ENCODE results near the gene NDUFS6.
"Not testable (repeated sequence)": the region's sequence is repeated elsewhere in the genome, so short reads cannot be mapped to it uniquely, and the experiment has no call there.

Gene NDUFS6

DNA sequence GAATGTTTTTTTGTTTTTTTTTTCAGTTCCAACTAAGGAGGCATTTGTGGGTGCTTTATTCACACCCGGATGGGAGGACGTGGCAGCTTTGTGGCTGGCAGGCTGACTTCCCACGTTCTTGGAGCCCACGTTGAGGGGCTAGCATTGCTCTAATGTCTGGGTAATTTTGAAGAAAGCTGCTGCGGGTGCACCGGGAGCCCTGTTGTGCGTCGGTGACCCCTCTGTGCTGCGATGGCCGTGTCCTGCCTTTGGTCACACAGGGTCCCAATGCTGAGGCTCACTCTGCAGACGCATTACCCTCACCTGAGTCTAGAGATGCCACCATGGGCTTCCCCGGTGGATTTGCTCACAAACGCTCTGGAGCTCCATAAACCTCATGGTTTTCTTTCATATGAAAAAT, 34.2 kb downstream of the NDUFS6 start:
- DNase-seq: no peak

DNA sequence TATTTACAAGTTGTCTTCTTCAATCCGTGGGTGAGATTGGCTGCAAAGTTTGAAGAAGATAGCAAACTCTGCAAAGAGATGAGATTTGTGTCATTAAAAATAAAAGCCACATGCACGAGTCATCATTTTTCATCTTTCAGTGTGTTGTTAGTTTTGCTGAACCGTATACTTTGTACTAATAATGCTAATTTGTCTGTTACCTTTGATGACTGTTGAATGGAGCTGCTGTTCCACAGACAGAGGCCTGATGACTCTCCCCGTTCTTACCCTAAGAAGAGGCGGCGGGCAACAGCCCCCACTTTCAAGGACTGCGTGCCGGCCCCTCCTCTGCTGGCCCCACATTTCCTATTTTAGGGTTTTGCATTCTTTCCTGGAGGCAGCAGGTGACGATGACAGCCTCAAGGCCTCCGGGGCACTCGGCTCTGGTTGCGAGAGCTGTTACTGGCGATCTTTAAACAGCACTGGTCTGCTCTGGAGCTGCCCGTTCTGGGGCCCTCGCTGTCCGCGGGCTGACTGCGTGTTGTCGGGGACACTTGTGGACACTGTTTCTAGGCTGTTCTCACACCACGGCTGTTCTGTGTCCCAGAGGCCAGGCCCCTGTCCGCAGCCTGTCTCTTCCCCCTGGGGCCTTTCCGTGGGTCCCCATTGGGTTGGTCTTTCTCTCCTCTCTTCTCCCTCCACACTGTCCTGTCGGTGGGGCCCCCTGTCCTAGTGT, 35.1 kb downstream of the NDUFS6 start:
- no peak for DNase-seq

DNA sequence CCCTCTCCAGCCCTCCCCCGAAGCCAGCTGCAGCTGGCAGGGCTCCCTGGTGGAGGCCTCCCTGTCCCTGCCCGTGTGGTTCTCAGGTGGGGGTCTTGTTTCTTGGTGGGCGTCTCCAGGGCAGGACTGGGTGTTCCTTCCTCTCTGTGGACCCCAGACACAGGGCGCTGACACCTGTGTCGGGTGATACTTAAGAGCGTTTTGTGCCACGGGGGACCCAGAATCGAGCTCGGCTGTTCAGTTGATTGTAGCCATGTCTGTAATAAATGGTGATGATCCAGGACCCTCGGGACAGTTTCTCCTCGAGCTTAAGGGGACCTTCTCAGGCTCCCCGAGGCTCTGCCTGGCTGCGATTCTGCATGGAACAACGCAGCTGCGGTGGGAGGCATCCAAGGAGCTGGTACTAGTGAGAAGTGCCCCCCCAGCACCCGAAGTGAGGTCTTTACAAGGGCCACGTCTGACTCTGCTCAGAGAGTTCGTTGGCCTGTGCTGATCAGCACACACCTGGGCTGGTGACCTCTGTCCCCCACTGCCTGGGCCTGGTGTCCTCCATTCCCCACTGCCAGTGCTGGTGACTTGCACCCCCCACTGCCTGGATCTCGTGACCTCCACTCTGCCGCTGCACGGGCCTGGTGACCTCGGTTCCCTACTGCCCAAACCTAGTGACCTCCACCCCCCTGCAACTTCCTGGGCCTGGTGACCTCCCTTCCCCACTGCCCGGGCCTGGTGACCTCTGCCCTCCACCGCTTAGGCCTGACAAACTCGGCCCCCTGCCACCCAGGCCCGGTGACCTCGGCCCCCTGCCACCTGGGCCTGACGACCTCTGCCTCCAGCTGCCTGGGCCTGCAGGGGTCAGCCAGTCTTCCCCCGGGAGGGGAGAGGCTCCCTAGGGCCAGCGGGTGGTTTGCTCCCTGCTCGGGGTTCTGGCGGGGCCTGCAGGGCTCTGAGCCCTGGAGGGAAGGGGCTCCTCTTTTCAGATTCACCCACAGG, 36.0 kb downstream of the NDUFS6 start:
- no peak for DNase-seq

DNA sequence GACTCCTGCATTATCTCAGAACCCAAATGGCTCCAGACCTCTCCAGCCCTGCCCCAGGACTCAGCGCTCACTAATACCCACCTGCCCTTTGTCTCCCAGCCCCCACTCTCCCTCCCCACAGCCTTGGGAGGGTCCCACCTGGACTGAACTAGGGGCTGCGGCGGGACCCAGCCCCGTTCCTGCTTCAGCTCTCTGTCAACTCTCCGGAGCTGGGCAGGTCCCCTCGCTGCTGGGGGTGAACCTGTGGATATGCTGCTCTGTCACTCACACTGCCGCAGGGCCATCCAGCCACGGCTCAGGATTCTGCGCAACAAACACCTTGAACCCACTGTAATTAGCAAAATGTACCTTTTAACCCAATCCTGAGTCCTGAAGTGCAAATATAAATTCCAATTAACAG, 36.8 kb downstream of the NDUFS6 start:
- DNase-seq: no peak

DNA sequence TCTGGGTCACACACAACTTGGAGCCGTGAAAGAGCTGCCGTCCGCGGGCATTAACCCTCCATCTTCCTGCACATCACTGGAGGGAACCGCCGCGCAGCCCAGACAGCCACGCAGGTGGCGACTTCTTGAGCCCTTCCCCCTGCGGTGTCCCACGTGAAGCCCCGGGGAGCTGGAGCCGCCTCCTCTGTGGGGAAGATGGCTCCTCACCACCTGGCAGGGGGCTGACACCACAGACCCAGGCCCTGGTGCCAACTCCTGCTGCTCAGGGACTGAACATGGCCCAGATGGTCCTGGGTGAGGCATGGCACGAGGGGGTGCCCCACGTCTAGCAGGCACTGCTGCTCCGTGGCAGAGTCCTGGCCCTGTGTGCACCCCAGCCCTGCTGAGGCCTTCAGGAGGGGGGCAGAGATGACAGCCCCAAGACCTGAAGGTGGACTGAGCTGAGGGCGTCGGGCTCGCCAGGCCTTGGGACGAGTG, 38.9 kb downstream of the NDUFS6 start:
- DNase-seq: no peak

DNA sequence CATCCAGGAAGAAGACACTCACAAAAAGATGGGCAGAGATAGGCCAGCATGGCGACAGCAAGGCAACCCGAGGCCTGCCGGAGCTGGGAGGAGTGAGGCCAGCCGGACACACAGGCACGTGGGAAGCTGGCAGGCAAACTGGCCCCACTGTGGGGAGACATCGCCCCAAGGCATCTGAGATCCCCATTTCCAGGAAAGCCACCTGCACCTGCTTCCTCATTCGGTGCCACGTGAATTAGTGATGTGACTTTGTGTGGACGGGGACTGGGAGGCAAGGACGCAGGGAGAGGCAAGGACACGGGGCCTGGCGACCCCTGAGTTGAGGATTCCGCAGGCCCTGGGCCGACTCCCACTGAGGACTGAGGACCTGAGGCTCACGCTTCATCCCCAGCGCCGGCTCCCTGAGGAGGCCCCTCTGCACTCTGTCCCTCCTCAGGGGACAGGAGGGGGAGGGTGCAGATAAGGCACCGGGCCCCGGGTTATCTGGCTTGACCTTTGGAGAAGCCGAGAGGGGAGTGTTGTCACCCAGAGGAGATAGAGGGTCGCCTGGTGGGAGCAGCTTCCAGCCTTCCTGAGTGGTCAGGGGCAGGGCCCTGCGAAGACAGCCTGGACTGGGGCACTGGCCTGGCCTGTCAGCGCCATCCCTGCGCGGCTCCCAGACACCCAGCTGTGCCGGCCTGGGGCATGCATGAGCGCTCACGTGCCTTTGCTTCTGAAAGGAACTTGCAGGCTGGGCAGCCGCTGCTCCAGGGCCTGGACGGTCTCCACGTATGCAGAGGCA, 39.7 kb downstream of the NDUFS6 start:
- no peak for DNase-seq

DNA sequence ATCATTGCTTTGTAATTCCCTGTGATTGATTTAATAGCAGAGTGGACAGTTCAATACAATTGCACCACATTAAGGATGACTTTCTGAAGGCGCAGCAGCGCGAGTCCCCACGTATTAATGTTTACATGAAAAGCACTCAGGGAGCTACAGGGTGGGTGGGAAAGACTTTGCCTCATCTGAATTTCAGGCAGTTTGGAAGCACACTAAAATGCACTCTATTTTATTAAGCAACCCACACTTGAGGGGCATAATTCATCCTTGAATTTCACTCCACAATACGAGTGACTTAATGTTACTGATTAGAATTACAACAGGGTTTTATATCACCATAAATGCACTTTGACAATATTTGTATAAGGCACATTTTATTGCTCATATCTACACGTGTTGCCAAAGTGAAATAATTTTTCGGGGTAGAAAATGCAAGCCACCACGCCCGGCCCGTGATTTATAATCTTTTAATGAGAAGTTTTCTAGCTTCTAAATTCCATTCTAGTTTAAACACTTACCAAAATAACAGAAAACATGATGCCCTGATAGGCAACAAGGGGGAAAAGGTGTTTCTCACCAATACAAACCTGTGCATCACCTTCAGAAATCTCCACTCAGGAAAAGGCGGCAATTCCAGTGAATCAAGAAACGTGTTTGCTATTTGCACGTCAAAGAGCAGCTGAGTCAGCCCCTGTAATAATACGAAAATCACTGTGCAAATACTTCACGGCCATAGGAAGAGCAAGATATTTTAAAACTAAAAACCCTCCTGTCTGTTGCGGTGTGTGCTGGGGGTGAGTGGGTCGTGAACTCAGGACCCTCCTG, 41.0 kb downstream of the NDUFS6 start:
- DNase-seq: no peak

DNA sequence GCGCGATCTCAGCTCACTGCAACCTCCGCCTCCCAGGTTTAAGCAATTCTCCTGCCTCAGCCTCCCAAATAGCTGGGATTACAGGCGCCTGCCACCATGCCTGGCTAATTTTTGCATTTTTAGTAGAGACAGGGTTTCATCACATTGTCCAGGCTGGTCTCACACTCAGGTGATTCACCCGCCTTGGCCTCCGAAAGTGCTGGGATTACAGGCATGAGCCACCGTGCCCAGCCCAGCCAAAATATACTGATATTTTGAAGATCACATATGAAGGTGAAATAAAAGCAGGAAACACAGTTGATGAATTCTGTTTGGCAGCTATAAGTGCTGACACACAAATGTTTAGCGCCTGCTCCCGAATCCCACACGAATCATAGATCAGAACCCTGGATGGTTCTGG, 42.6 kb downstream of the NDUFS6 start:
- not testable (repeated sequence) for DNase-seq

DNA sequence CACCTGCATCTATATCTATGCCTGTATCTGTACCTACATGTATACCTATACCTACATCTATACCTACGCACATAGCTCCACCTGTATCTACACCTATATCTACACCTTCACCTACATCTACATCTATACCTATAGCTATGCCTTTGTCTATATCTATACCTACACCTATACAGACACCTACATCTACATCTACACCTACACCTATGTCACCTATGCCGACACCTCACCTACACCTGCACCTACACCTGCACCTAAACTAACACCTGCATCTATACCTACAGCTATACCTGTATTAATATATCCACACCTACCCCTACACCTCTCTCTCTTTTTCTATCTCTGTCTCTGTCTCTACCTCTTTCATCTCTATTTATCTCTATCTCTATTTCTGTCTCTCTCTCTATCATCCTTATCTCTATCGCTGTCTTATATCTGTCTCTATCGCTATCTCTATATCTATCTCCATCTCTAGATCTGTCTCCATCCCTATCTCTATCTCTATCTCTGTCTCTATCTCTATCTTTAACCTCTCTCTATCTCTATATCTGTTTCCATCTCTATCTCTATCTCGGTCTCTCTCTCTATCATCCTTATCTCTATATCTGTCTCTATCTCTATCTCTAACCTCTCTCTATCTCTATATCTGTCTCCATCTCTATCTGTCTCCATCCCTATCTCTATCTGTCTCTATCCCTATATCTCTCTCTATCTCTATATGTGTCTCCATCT, 43.7 kb downstream of the NDUFS6 start:
- DNase-seq: no peak

DNA sequence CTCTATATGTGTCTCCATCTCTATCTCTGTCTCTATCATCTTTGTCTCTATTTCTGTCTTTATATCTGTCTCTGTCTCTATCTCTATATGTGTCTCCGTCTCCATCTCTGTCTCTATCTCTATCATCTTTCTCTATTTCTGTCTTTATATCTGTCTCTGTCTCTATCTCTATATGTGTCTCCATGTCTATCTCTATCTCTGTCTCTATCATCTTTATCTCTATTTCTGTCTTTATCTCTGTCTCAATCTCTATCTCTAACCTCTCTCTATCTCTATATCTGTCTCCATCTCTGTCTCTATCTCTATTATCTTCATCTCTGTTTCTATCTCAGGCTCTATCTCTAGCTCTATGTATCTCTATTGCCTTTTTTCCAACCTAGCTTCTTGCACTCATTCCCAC, 44.5 kb downstream of the NDUFS6 start:
- no peak for DNase-seq

DNA sequence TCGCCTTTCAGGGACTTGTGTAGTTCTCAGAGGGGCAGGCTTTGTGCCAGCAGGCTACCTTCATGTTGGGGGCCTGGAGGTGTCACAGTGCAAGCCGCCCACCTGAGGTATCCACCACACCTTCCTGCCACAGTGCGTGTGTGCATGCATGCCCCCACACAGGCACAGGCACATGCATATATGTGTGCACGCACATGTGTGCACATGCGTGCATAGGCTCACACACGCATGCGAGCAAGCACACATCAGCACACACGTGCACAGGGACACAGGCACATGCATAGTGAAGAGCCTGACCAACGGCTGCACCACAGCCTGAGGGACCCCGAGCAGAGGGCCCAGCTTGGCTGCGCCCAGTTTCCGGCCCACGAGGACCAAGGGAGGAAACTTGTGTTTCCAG, 45.4 kb downstream of the NDUFS6 start:
- no peak for DNase-seq

DNA sequence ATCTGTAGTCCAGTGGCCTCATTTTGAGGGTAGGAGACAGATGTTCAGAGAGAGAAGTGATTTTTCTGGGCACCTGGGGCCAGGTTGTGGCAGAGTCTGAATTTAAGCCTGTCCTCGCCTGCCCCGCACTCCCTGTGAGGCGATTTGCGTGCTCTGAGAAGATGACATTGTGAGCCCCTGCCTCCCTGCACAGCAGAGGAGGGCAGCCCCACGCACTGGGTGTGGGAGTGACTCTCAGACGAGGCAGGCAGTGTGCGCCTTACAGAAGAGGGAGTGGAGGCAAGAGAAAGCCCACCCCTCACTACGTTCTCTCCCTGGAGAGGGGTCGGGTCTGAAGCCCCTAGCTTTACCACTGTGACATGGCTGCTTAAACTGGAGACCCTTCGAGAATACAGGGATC, 45.8 kb downstream of the NDUFS6 start:
- DNase-seq: no peak

DNA sequence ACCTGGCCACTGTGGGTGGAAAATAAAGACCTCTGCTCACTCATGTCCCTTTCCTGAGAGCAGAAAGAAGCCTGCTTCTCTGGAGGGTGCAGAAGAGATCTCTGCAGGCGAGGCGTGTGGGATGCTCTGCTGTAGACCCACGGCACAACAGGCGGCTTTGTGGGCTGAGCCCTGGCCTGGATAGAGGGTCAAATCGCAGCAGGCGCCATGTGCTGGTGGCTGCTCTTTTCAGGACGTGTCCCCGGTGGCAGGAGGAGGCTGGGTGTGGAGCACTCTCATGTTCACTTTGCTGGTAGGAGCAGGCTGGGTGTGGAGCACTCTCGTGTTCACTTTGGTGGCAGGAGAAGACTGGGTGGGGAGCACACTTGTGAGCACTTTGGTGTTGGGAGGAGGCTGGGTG, 46.4 kb downstream of the NDUFS6 start:
- no peak for DNase-seq

DNA sequence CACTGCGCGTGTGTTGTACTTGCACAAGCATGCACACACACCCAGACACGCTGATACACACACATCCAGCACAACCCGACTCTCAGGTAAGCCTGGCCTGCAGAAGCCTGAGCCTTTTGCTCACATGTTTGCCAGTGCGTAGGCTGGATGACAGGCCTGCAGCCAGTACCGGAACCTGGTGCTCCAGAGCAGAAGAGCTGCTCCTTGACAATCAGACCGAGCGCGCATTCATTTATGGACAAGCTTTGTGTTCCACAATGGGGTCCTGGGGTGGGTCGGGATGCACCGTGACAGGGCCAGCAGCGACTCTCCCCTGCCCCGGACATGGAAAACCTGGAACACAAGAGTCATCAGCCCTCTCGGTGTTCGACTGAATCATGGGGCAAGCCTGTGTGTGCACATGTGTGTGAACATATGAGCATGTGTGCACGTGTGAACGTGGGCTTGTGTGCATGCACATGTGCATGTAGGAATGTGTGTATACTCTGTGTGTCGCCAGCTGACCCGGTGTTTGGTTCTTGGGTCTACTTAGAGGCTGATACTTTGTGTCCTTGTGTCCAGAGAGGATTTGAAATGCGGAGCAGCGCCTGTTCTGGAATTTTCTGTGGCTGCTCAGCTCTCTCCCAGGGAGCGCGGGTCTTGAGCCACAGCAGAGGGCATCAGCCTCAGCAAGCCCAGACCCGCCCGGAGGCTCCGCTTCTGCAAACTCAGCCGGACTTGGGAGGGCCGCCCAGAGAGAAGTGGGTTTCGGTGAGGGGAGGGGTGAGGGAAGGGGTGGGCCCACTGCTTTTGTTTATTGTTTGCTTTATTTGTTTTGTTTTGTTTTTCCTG, 49.3 kb downstream of the NDUFS6 start:
- DNase-seq: no peak

DNA sequence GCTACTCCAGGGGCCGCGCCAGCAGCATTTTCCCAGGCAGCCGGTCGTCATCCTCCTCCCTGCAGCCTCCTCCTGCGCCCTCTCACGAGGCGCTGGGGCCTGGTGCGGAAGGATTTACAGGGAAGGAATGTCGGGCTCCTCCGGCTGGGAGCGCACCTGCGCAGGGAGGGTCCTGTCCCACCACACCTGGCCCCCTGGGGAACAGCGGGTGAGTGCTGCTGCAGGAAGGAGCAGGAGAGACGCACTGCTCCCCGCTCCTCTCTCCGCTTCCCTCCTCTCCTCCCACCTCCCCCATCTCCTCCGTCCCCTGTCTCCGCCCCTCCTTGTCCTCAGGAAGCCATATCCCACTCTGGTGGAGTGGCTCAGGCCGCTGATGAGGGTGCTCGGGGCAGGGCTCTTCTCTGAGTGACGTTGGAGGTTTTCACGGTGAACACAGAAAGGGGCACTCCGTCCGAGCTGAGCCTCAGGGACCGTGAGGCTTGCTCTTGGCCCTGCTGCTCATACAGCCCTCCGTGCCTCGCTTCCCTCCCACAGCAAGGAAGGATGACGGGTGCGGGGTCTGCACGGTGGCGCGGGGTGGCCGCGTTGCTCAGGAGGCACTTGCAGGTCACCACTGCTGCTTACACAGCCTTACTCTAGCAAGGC, 50.2 kb downstream of the NDUFS6 start:
- no peak for DNase-seq

DNA sequence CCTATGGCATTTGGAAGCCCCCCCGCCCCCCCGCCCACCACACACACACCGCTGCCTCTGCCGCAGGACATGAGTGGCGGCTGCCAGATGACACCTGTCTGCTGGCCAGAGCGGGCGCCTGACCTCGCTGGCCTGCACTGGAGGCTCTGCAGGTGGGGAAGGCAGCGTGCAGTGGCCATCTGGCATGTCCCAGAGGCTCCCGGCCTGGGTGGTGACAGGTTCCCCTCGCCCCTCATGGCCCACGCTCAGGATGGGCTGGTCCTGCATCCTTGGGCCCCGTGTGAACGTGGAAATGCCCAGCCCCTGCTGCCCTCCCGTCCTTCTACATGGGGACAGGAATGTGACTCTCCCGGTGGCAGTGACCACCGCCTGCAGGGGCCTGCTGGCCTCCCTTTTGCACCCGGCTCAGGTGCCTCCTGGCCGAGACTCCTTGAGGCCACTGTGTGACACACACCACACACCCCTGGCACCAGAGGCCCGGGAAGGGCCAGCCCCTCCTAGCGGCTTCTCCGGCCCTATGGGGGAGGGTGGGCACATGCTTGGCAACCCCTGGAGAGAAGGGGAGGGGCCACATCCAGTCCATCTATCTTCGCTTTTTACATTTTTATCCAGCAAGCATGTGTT, 51.2 kb downstream of the NDUFS6 start:
- no peak for DNase-seq

DNA sequence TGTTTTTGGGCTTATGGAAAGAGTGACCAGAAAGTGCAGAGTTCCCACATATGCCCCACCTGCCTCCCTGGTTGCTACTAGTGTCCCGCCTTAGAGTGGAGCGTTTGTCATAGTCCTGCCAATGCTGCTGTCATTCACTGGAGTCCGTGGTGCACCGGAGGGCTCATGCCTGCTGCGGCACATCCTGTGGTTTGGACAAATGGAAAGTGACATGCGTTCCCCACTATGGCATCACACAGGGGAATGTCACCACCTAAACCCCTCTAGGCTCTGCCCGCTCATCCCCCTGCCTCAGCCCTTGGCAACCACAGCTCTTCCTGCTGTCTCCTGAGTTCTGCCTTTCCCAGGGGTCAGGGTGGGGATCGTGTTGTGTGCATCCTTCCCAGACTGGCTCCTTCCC, 52.3 kb downstream of the NDUFS6 start:
- DNase-seq: no peak

DNA sequence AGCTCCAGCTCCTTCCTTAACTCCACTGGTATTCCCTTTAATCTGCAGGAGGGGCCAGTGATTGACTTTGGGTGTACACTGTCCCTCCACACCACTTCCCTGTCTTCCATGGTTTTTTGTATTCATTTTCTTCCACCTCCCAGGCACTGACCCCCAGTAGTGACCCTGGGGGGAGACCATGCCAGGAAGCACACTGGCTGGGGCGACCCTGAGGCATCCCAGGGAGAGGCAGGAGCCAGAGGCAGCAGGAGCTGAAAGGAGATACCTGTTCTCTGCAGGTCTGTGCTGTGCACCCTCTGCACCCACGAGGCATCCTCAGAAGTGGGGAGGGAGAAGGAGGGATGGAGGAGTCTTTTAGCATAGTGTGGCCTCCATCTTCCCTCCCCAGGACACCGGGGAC, 53.9 kb downstream of the NDUFS6 start:
- DNase-seq: no peak

DNA sequence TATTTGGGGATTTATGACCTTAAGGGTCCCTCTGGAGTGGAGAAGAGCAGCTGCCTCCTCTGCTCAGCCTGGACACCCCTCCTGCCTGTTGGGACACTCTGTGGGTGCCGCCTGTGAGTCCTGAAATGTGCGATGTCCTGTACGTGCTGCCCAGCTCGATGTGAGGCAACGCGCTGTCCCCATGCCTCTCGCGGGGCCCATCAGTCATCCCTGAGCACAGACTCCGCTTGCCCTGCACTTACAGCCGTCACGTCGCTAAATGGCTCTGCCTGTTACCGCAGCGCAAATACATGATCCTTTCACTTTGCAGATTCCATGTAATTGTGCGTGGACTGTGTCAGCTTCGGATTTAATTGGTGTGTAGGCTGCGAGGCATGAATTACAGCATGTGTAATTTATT, 54.4 kb downstream of the NDUFS6 start:
- no peak for DNase-seq
